Activated CD4-positive, alpha-beta T cell treated with anti-CD3 and anti-CD28 coated beads for 4 hours (primary cell): ENCODE data around the gene SPECC1L.
"Not testable (repeated sequence)": the region's sequence is repeated elsewhere in the genome, so short reads cannot be mapped to it uniquely, and the experiment has no call there.

Source experiments
- DNase-seq, 2 donors: peaks; one replicate each; pipeline ENCODE4 v3.0.0-alpha.2; 2020

SPECC1L gene

DNA sequence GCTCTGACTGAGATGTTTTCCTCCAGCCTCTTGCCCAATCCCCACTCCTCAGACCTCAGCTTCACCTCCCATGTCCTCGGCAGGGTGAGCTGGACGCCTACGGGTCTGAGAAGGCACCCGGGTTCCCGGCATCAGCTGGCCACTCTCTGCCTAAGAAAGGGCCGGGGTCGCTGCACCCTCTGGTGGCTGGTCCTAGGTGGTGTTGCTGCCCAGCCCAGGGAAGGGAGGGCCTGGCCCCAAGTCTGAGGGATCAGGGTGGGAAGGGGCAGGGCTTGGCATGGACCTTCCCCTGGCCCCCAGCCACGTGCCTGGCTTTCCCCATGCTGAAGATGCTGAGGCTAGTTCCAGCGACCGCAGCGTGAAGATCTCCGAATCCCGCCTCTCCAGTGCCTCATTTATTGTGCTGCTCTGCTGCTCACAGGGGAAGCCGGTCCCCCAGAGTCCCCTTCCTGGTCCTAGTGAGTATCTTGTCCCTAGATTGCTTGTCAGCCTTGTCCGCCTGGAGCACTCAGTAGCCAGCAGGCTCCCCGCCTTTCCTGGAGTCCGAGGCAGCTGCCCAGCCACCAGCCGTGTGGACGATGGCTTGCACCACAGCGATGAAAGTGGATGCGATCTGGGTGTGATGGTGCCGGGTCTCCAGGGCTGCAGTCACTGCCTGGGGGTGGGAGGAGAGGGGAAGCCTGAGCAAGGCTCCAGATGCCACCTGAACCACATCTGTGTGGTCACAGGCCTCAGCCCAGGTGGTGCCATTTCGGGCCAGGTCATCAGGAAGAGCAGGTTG is 22.9 kb upstream of the SPECC1L start:
- peak; percentile 21 to 37 for DNase-seq

DNA sequence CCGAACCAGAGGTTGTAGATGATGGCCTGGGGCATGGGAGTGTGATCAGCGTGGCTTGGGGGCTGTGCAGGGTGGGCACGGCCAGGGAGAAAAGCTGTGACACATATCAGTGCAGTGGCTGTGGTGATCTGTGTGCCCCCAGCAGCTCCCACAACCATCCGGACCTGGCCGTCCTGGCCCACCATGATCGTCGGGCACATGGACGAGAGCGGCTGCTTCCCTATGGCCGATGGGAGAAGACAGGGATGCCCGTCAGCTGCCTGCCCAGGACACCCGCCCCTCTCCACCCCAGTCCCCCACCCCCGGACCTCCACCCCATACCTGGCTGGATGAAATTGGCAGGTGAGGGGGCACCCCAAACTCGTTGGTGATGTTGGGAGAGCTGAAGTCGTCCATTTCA is 22.0 kb upstream of the SPECC1L start:
- not testable (repeated sequence) for DNase-seq

DNA sequence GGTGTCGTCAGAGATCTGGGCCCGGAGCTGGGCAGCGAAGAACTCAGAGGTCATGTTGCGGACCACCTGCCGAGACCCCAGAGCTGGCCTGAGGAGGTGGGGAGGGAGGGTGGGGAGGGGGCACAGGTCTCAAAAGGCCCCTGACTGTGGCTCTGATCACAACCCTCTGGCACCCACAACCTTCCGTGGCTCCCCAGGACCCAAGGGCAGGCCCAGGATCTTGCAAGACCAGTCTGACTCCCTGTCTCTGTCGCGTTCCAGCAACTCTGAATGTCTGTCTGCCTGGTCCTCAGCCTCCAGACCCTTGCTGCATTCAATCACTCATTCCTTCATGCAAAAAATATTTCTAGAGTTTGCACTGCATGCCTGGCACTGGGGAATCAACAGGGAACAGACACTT is 21.2 kb upstream of the SPECC1L start:
- DNase-seq, result not testable (repeated sequence)

DNA sequence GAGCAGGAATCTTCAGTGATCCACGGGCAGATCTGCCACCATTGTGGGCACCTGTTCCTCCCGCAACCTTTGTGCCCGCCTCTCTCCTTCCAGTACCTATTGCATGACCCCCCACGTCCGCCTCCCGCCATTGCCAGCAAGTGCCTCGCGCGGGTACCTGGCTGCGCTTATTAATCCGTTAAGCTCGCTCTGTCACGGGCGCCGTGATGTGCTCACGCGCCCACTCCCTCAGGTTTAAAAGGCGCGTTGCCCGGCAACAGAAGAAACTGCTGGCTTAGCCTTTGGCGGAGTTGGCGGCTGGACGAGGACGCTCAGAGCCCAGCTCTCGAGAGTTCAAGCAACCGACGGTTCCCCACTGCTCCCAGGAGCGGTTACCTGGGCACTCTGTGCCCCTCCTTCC is 19.3 kb upstream of the SPECC1L start:
- not testable (repeated sequence) for DNase-seq

DNA sequence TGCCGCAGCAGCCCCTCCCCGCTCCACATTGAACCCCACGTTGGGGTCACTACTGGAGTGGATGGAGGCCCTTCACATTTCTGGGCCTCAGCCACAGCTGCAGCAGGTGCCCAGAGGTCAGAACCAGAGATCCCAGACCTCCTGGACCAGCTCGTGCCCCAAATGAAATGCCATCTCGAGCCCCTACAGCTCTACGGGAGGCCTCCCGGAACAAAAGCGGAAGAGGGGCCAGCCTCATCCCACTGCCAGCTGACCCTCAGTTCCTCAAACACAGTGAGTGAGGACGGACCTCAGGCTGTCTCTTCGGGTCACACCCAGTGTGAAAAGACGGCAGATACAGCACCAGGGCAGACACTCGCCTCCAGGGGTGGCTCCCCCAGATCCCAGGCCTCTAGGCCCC is 17.5 kb upstream of the SPECC1L start:
- not testable (repeated sequence) for DNase-seq

DNA sequence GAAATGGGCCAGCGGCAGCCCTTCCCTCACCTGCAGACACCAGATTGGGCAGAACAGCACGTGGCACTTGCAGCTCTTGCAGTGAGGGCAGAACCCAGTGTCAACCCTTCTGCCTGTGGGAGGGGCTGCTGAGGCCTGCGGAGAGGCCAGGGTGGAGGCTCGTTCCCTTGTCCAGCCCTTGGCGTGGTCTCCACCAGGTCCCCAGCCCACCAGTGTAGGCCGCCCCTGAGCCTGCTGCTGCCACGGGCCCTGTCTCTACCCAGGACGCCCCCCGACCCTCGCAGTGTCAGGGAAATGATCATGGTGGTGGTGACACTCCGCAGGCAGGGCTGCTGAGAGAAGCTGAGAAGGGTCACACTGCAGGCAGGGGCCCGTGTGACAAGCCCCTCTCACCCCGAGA is 14.5 kb upstream of the SPECC1L start:
- not testable (repeated sequence) for DNase-seq

DNA sequence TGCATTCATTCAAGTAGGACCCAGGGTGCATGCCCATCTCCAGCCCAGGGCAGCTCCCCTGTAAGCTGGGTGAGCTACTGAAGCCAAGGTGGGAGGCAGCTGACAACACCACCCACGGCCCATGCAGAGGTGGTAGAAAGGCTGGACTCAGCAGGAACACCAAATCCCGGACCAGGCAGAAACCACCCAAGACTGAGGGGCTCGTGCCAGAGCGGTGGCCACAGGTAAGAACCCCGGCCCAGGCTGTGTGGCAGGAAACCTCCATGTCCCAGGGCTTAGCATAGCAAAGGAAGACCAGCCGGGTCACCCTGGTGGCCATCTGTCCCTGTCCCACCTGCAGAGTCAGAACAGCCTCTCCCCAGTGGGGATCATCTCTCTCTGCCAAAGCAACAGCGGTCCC is 13.9 kb upstream of the SPECC1L start:
- DNase-seq, result not testable (repeated sequence)

DNA sequence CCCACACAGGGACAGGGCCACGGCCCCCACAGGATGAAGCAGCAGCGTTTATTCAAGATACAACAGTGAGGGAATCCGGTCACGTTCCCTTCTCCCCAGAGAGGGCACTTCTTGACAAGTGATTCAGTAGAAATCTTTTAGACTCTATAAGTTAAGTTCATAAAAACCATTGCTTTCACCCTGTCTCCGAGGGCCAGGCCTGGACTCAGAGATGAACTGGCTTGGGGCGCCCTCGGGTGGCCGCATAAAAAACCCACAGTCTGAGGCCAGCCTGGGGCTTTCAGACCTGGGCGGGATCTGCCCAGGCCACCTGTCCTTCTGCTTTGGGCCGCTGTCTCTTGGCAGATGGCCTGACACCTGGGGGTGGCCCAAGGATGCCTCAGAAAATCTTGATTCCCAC is 11.2 kb upstream of the SPECC1L start:
- peak; percentile 58 to 64 for DNase-seq

DNA sequence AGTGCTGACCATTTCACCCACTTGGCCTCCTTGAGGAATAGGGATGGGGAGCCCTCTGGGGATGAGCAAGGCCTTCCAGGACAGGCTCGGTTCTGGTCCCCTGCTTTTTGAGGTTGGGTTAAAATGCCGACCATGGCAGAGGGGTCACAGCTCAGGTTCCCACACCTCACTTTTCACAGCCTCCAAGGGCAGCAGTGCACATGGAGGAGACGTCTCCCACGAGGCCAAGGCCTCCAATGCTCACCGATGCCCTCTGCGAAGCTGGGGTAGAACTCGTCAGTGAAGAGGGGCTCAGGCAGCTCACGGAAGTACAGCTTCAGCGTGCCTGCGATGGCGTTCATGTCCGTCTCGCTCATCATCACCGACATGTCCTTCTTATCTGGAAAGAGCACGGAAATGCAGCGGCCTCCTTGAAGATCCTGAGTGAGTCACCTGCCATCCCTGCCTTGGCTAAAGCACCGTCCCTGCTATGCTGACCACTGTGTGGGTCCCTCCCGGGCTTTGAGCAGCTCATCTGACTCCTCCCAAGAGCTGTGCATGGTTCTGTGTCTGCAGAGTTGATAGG is 8.4 kb upstream of the SPECC1L start:
- DNase-seq, result not testable (repeated sequence)

DNA sequence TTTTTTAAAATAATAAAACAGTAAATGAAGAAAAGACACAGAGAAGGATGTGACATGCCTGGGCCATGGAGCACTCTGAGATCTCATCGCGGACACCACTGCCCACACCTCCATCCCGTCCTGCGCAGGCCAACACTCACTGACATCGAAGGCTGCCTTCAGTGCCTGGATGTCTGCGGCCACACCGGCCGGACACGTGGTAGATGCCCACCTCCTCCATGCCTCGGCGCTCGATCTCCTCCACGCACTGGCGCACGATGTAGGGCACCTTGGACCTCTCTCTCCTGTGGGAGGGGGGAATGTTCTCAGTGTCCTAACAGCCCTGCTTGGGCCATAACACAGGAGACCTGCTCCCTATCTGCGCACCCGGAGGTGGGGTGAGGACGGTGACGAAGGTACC is 7.2 kb upstream of the SPECC1L start:
- DNase-seq, result not testable (repeated sequence)

DNA sequence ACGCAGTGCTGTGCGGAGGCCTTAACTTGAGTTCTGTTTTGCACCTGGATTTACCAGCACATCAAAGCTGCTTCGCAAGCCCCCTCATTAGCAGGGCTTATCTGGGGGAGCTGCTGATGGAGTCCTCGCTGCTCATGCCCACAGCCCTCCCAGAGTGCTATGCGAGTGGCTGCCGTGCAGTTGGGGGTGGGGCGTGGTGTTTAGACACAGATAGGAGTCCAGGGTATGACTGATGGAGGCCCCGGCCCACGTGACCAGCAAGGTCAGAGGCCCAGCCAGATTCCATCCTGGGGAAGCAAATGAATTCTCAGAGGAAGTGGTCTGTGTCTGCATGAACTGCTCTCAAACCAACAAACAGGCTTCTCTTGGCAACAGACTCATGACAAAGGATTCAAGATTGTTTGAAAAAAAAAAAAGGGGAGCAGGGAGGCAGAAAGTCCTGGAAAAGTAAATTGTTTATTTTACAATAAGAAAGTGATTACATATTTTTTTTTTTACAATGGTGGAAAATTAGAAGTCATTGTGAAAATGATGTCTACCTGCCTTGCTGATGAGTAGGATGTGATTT is 6.2 kb upstream of the SPECC1L start:
- not testable (repeated sequence) for DNase-seq

DNA sequence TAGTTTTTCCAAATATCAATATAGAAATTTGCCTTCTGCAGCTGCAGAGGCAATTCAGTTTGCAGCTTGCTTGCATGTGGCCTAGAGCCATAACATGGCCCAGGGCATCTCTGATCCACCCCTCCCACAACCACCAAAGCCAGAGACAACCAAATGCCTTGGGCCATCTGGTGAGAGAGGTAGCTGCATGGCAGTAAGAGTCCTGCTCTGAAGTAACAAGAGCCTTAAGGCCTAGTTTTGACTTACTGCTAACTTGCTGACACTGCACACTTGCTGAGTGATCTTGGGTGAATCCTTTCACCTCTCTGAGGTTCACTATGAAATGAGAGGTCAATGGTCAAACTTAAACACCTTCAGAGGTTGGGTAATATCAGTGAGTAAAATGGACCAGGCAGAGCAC is 4.9 kb upstream of the SPECC1L start:
- DNase-seq, result no peak

DNA sequence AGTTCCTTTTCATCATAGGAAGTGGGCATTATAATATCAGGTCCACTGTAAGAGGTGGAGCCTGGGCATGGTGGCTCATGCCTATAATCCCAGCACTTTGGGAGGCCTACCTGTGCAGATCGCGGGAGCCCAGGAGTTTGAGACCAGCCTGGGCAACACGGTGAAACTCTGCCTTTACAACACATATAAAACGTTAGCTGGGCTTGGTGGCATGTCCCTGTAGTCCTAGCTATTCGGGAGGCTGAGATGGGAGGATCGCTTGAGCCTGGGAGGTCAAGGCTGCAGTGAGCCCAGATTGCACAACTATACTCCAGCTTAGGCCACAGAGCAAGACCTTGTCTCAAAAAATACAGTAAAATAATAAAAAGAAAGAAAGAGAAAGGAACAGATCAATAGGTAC is 4.1 kb upstream of the SPECC1L start:
- DNase-seq, result not testable (repeated sequence)

DNA sequence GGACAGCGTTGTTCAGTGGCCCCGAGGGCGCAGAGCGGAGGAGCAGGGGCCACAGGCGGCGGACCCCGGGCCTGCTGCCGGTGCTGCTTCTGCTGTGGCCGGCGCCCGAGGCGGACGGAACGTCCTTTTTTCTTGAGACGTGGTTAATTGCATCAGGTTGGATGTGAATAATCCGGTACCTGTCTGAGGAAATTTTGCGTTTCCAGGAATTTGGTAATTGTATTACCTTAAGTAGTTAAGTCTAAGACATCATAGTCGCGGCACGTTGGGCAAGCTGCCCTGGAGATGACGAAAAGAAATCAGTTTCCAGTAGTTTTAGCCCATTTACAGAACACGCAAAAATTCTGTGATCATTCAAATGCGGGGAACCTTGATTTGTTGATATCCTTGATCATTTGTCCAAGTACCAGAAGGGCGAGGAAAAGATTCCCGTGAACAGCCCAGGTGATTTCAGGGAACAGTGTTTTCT is 789 bp downstream of the SPECC1L start:
- no peak for DNase-seq

DNA sequence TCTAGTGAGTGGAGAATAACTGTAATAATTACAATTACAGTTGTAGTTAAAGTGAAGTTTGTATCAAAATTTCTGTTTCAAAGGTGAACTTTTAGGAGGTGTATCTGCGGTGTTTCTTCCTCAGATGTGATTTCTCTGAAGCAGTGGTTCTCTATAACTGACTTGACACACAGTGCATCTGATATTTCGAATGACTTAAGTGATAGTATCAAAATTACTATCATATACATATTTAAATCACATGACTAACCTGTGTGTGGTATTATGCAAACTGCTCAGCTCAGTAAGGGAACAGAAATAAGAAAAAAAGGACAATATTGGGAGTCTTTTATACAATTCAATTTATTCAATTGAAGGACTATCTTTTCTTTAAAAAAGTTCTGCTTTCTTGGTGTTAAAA is 2.4 kb downstream of the SPECC1L start:
- not testable (repeated sequence) for DNase-seq

DNA sequence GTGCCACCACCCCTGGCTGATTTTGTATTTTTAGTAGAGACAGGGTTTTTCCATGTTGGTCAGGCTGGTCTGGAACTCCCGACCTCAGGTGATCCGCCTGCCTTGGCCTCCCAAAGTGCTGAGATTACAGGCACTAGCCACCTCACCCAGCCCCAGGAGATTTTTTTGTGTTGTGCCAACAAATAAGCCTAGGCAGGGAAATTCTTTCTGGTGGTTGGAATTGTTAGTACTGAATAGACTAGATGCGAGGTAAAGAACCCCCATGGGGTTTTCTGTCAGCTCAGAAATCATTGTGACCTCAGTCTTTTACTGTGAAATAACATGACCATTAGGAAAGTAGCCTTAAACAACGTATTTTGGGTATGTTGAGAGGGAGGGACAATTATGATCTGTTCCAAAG is 3.3 kb downstream of the SPECC1L start:
- not testable (repeated sequence) for DNase-seq

DNA sequence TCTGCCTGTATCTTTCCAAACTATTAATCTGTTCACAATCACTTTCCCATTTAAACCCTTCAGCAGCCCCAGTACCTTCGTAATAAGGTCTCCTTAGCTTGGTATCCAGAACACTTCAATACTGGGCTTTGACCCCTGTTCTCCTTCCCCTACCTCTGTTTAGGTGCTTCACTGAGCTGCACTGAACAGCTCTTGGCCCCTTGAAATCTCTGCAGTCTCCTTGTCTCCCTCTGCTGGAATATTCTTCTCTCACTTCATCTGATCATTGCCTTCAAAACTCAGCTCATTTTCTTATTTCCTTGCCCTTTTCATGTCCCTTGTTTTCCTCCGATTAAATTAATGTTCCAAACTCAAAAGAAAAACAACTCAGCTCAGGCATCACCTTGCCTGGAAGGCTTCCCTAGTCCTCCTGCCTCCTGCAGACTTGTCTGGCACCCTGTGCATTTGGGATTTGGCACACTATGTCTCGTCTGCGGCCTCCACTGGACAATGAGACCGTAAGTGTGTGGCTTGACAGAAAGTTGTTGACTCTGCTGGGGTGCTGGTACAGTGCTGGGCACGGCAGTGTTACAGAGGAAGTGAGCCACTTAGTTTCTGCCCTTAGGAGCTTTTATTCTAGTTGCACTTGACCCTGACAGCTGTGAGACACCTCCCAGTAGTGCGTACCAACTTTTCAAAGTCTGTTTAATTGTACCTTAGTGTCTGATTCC is 4.2 kb downstream of the SPECC1L start:
- DNase-seq, result not testable (repeated sequence)

DNA sequence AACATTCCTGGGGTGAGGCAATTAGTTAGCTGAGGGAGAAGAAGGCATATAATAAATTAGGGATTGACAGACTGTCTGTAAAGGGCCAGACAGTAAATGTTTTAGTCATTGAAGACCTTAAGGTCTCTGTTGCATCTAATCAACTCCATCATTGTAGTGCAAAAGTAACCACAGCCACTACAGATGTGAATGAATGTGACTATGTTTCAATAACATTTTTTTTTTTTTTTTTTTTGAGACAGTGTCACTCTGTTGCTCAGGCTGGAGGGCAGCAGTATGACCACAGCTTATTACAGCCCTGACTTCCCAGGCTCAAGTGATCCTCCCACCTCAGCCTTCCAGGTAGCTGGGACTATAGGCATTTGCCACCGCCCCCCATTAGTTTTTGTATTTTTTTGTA is 9.7 kb downstream of the SPECC1L start:
- DNase-seq, result not testable (repeated sequence)

DNA sequence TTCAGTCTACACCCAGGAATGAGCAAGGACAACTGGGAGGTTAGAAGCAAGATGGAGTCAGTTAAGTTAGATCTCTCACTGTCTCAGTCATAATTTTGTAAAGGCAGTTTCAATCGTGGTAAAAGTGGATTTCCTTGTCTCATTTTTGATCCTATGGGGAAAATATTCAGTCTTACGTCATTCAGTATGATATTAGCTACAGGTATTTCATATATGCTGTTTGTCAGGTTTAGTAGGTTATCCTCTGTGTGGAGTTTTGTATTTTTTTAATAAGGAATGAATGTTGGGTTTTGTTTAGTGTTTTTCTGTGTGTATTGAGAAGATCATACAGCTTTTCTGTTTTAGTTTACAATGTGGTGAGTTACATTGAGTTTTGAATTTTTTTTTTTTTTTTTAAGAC is 11.8 kb downstream of the SPECC1L start:
- DNase-seq, result no peak

DNA sequence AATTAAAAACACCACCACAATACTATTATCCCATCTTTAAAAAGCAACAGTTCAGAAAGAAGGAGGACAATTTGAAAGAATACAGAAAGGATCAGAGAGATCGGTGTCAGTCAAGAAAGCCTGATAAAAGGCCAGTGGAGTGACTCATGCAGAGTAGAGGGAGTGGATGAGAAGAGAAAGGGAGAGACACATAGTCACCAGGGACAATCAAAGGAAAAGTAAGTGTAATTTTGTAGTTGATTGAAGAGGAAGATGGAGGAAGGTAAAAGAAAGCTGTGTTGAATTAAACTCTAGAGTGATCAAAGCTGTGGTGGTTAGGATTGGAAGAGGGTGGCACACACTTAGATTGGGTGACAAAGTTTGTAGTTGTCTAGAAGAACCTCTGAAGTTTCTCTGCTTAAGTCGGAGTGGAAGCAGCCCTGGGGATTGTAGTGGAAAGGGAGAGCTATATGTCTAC is 14.1 kb downstream of the SPECC1L start:
- peak in 1 of 2 donors; percentile 12 for DNase-seq

DNA sequence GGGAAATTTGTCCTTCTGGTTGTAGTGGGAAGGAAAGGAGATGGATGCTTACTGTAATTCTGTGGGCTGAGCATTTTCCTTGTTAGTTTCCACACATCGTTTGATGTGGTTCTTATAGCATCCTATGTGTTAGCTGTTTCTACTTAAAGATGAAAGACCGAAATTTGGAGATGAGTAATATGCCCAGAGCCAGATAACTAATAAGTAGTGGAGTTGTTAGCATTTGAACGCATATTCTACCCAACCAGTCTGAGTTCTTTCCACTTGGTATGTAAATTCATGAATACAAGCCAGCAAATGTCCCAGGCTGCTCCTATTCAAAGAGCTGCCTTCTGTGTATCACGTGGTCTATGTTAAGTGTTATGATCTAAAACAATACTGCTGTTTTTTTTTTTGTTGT is 14.6 kb downstream of the SPECC1L start:
- peak; percentile 4 to 23 for DNase-seq

DNA sequence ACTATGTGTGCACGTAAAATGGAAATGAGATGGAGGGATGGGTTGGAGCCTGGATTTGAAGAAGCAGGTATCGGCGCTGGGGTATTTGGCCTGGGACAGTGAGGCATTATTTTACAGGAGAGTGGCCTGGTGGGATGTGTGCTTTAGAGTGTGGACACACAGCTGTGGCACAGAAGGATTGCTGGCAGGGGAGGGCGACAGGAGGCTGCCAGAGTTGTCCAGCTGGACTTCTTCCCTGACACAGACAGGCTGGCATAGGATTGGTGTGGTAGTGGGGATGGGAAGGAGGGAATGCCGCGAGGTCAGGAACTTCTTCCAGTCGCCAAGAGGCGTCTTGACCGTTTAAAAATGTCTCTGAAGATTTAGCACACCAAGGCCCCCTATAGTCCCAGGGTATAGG is 16.6 kb downstream of the SPECC1L start:
- DNase-seq, result not testable (repeated sequence)

DNA sequence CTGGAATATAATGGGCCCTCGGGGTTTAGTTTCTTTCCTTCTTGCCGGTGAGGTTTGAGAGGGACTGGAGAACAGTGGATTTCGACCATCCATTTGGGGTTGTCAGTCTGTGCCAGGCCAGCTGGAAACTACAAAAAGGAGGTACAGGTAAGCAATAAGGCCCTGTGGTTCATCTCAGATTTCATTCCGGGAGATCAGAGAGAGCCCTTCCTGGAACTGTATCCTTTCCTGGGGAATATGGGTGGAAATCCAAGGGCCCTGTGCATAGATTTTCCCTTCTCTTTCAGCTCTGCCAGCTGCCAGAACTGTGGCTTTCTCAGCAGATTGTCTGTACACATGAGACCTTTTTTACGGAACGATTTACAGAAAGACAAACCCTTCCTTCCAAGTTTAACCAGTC is 17.2 kb downstream of the SPECC1L start:
- not testable (repeated sequence) for DNase-seq
